Activated CD8-positive, alpha-beta T cell treated with anti-CD3 and anti-CD28 coated beads for 36 hours (primary cell): ENCODE measurements around the gene EIF3K. TPM values are rescaled to one million over a fixed set of nuclear protein-coding genes. Genes with fewer than 3 reads are reported as not detected.
A peak's percentile ranks its signal among the peaks of the same experiment; 100 is the strongest.
"Not testable (repeated sequence)": the region's sequence is repeated elsewhere in the genome, so short reads cannot be mapped to it uniquely, and the experiment has no call there.

Source experiments
- ATAC-seq: fragments of 200-7000 bp; cut with Tn5 transposase; one replicate; pipeline ENCODE4 v1.10.0; 2021; ENCODE audit warnings: mild to moderate bottlenecking, moderate library complexity
- CTCF ChIA-PET: fragments of 350-600 bp; sonication (Branson Sonifier 250); formaldehyde crosslinking; loops from one replicate; lab custom pipeline; 2021; ENCODE audit warnings: antibody characterized with exemption; lab: Charles Lee
- POLR2A ChIA-PET: fragments of 350-600 bp; sonication (Branson Sonifier 250); formaldehyde crosslinking; loops from one replicate; lab custom pipeline; 2021; ENCODE audit warnings: antibody characterized with exemption; lab: Charles Lee
- DNase-seq: peaks from one replicate; pipeline ENCODE4 v3.0.0-alpha.2; 2020
- H3K27ac Mint-ChIP-seq: one replicate; pipeline ENCODE4 v1.8.0; 2021; ENCODE audit warnings: mild to moderate bottlenecking, mixed read lengths
- H3K27me3 Mint-ChIP-seq: one replicate; pipeline ENCODE4 v1.8.0; 2021; ENCODE audit warnings: mixed read lengths
- H3K36me3 Mint-ChIP-seq: one replicate; pipeline ENCODE4 v1.8.0; 2021; ENCODE audit warnings: low read depth, mixed read lengths
- H3K4me1 Mint-ChIP-seq: one replicate; pipeline ENCODE4 v1.8.0; 2021; ENCODE audit warnings: low read depth, mixed read lengths
- H3K4me3 Mint-ChIP-seq: one replicate; pipeline ENCODE4 v1.8.0; 2021; ENCODE audit warnings: mild to moderate bottlenecking, moderate library complexity, mixed read lengths
- H3K9me3 Mint-ChIP-seq: one replicate; pipeline ENCODE4 v1.8.0; 2021; ENCODE audit warnings: mixed read lengths
- intact Hi-C: fragments of 100-400 bp; cut with micrococcal nuclease; formaldehyde crosslinking; loops from one replicate; pipeline ENCODE4 v1.10.0; 2022
- total RNA-seq, 2 experiments: library from RNA; stranded (reverse); gene quantifications; one replicate each; pipeline ENCODE4 v1.2.3, GENCODE V29; 2021
- TF ChIP-seq, protein P1 (sequence below): fragments of 200-600 bp; IDR thresholded peaks from one replicate; pipeline ENCODE4 v1.8.0; 2022; ENCODE audit warnings: antibody characterized with exemption, mild to moderate bottlenecking

Gene EIF3K, protein sequence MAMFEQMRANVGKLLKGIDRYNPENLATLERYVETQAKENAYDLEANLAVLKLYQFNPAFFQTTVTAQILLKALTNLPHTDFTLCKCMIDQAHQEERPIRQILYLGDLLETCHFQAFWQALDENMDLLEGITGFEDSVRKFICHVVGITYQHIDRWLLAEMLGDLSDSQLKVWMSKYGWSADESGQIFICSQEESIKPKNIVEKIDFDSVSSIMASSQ
- 100 to 1,000 TPM; 306 to 308 TPM for total RNA-seq

DNA sequence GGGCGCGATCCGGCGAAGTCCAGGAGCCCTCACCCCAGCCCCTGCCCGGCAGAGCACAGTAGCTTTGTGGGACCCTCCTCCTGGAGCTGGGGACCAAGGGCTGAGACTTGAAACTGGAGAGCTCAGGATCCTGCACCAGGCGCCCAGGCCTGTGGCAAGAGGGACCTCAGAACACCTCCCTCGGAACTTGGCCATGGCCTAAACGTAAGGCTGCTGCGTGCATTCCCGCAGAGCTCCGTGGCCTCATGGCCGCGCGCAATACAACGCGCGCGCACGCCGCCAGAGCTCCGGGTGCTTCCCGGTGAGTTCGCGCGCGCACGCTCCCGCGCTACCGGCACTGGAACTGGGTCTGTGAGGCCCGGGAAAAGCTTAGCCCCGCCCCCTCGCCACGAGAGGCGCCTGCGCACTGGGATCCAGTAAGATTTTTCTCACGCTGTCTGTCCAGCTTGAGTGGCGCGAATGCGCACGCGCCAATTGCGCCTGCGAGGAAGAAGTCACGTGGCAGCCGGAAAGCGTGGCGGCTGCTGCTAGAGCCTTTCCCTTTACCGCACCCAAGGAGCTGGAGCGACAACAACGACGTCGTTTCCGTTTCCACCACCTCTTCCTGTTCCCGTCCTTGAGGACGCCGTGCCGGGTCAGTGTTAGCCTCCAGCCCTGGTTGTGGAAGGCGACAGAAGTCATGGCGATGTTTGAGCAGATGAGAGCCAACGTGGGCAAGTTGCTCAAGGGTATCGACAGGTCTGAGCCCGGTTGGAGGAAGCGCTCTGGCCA is at the start of gene EIF3K:
Gene EIF3K (plus strand): TSS at position 599 of the 771 bp plus-strand sequence. CDS start 81 bp downstream, at position 680.
- peak; percentile 74 for ATAC-seq
- CTCF ChIA-PET: interaction anchor here (0.7 to 6.1 kb wide), 7 partner anchors 16 to 312 kb away, joined by 3 to 60 read pairs (median 15); partner anchors contain the start of genes ACTN4, FAM98C, GGN and MRPS12
- Mint-ChIP-seq H3K27me3 (no peaks in the 10 kb centered on the region), H3K4me1 (peaks cover 44% of the 10 kb centered on the region), H3K27ac (peak within 1 kb of the TSS; percentile 99), H3K36me3 (peaks cover 47% of the 10 kb centered on the region), H3K9me3 (no peaks in the 10 kb centered on the region), H3K4me3 (peak within 1 kb of the TSS; percentile 99)
- peak; percentile 99 for DNase-seq
- TF ChIP-seq, protein P1, sequence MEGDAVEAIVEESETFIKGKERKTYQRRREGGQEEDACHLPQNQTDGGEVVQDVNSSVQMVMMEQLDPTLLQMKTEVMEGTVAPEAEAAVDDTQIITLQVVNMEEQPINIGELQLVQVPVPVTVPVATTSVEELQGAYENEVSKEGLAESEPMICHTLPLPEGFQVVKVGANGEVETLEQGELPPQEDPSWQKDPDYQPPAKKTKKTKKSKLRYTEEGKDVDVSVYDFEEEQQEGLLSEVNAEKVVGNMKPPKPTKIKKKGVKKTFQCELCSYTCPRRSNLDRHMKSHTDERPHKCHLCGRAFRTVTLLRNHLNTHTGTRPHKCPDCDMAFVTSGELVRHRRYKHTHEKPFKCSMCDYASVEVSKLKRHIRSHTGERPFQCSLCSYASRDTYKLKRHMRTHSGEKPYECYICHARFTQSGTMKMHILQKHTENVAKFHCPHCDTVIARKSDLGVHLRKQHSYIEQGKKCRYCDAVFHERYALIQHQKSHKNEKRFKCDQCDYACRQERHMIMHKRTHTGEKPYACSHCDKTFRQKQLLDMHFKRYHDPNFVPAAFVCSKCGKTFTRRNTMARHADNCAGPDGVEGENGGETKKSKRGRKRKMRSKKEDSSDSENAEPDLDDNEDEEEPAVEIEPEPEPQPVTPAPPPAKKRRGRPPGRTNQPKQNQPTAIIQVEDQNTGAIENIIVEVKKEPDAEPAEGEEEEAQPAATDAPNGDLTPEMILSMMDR: no peak
- intact Hi-C loops: loop anchor here (5.0 kb wide), 1 partner anchor 76 kb away; no protein-coding TSS in a partner anchor
- POLR2A ChIA-PET: interaction anchor here (0.7 to 1.5 kb wide), 9 partner anchors 16 to 232 kb away, joined by 3 to 4 read pairs (median 3); partner anchors contain the start of gene ACTN4

DNA sequence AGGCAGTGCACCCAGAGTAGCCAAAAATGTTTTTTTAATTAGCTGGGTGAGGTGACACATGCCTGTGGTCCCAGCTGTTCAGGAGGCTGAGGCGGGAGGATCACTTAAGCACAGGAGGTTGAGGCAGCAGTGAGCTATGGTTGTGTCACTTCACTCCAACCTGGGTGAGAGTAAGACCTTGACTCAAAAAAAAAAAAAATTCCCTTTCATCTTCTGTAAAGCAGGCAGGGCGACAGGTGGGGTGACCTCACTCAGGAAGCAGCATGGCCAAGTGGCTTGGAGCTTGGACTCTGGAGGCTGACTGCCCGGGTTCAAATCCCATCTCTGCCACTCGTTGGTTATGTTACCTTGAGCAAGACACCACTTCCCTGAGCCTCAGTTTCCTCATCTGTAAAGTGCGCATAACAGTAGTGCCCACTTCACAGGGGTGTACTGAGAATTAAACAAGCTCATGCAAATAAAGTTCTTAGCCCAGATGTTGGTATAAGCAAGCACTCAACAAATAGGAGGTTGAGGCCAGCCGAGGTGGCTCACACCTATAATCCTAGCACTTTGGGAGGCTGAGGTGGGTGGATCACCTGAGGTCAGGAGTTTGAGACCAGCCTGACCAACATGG is 49.5 kb upstream of the EIF3K start:
- Mint-ChIP-seq H3K4me3 (no peak overlapping the region), H3K27me3 (peaks cover 10% of the 10 kb centered on the region), H3K36me3 (no peaks in the 10 kb centered on the region), H3K27ac (no peak overlapping the region), H3K9me3 (no peaks in the 10 kb centered on the region), H3K4me1 (peaks cover 5% of the 10 kb centered on the region)
- intact Hi-C loops: no loop called here
- ChIA-PET CTCF (interaction anchor here (0.8 kb wide), 1 partner anchor 361 kb away, joined by 3 read pairs; the partner anchor contains the start of gene SARS2), POLR2A (interaction anchor here (0.6 to 0.9 kb wide), 2 partner anchors 38 to 50 kb away, joined by 3 to 4 read pairs; no protein-coding TSS in a partner anchor)
- DNase-seq (no peak), ATAC-seq (peak; percentile 43)
- TF ChIP-seq, protein P1: no peak

DNA sequence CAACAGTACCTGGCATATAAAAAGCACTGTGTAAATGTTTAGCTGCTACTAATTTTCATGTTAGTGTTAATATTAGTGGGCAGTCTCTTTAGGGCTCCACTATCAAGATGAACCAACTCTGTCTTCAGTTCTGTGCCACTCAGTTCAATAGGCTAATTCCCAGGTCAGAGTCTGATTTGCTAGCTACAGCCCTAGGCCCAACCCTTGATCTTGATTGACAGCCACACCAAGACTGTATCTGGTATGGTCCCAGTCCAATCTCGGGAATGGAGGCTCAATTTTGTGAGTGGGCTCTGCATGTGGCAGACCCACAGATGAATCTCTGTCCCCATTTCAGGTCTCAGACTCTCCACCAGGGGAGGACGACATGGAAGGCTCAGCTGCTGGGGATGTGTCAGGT is 47.3 kb upstream of the EIF3K start:
- ATAC-seq (no peak), DNase-seq (no peak)
- H3K4me3 Mint-ChIP-seq: no peak overlapping the region
- H3K27ac Mint-ChIP-seq: no peak overlapping the region
- H3K36me3 Mint-ChIP-seq: no peaks in the 10 kb centered on the region
- TF ChIP-seq, protein P1: no peak
- ChIA-PET CTCF (no interaction called here), POLR2A (interaction anchor here (0.6 kb wide), 2 partner anchors 44 to 89 kb away, joined by 3 read pairs; no protein-coding TSS in a partner anchor)
- no peaks in the 10 kb centered on the region for H3K4me1 Mint-ChIP-seq
- H3K27me3 Mint-ChIP-seq: peaks cover 3% of the 10 kb centered on the region
- H3K9me3 Mint-ChIP-seq: no peaks in the 10 kb centered on the region
- intact Hi-C loops: no loop called here

DNA sequence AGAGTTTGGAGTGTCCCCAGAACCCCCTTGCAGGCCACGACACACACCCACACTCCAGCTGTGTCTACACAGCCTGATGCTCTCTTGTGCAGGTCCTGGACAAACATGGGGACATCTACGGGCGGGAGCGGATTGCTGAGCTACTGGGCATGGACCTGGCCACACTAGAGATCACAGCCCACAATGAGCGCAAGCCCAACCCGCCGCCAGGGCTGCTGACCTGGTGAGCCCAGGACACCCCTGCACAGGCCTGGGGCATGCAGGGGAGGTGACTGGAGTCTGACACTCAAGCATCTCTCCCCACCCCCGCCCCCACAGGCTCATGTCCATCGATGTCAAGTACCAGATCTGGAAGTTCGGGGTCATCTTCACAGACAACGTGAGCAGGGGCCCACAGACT is 41.2 kb upstream of the EIF3K start:
- ATAC-seq (no peak), DNase-seq (no peak)
- Mint-ChIP-seq H3K36me3 (no peaks in the 10 kb centered on the region), H3K27me3 (no peaks in the 10 kb centered on the region), H3K4me1 (peaks cover 3% of the 10 kb centered on the region), H3K9me3 (no peaks in the 10 kb centered on the region), H3K4me3 (no peak overlapping the region), H3K27ac (no peak overlapping the region)
- intact Hi-C loops: no loop called here
- ChIA-PET POLR2A (no interaction called here), CTCF (no interaction called here)
- TF ChIP-seq, protein P1: no peak

DNA sequence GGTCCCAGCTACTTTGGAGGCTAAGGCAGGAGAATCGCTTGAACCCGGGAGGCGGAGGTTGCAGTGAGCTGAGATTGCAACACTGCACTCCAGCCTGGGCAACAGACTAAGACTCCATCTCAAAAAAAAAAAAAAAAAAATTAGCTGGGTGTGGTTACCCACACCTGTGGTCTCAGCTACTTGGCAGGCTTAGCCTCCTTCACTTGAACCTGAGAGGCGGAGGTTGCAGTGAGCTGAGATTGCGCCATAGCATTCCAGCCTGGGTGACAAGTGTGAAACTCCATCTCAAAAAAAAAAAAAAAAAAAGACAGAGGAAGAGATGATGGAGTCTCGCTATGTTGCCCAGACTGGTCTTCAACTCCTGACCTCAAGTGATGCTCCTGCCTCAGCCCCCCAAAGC is 39.7 kb upstream of the EIF3K start:
- POLR2A ChIA-PET, H3K9me3 Mint-ChIP-seq, DNase-seq, H3K36me3 Mint-ChIP-seq, H3K27ac Mint-ChIP-seq, ATAC-seq, intact Hi-C loops, H3K4me3 Mint-ChIP-seq, H3K27me3 Mint-ChIP-seq, H3K4me1 Mint-ChIP-seq: not testable (repeated sequence)
- CTCF ChIA-PET: interaction anchor here (0.6 to 1.6 kb wide), 2 partner anchors 11 to 55 kb away, joined by 3 read pairs; no protein-coding TSS in a partner anchor
